GM12891 (cell line): ENCODE data around the gene ANK2.

Experiments
- PAX5 ChIP-seq: IDR thresholded peaks from 2 replicates; pipeline ENCODE4 v1.6.1; 2011; ENCODE audit warnings: low read length, moderate library complexity, mild to moderate bottlenecking; ENCODE audit not compliant: insufficient read depth, severe bottlenecking
- POLR2A ChIP-seq: IDR thresholded peaks from 2 replicates; pipeline ENCODE4 v1.6.1; 2011; ENCODE audit warnings: low read depth, low read length, control low read depth
- POLR2AphosphoS5 ChIP-seq: IDR thresholded peaks from 2 replicates; pipeline ENCODE4 v1.6.1; 2011; ENCODE audit warnings: low read depth, low read length, control low read depth
- POU2F2 ChIP-seq: IDR thresholded peaks from 2 replicates; pipeline ENCODE4 v1.6.1; 2011; ENCODE audit warnings: low read depth, mild to moderate bottlenecking, control low read depth, low read length, moderate library complexity
- TAF1 ChIP-seq: IDR thresholded peaks from 2 replicates; pipeline ENCODE4 v1.6.1; 2011; ENCODE audit warnings: low read depth, low read length, control low read depth

- TF ChIP-seq PAX5, result no peak
- TF ChIP-seq POLR2A, result no peak
- TF ChIP-seq POLR2AphosphoS5, result no peak
- TF ChIP-seq POU2F2, result no peak
- no peak for TF ChIP-seq TAF1
Observed at GRCh38 chr4:113273721-113274220, 224.3 kb downstream of the ANK2 start.
